HEK293 (cell line): ENCODE results near the gene ITK.

Experiments used
- EGR2 ChIP-seq: fragments of 450-650 bp; formaldehyde crosslinking; IDR thresholded peaks from 2 replicates; pipeline ENCODE4 v1.5.1; 2016; ENCODE audit warnings: low read depth, missing biosample characterization, missing genetic modification characterization
- GLI4 ChIP-seq: fragments of 450-650 bp; formaldehyde crosslinking; IDR thresholded peaks from 2 replicates; pipeline ENCODE4 v1.5.1; 2016; ENCODE audit warnings: missing biosample characterization, missing genetic modification characterization
- KLF16 ChIP-seq: fragments of 450-650 bp; formaldehyde crosslinking; IDR thresholded peaks from 2 replicates; pipeline ENCODE4 v1.5.1; 2017; ENCODE audit warnings: missing biosample characterization, missing genetic modification characterization
- MEIS1 ChIP-seq: sonication (generic); formaldehyde crosslinking; IDR thresholded peaks from 2 replicates; pipeline ENCODE4 v1.8.1; 2022; ENCODE audit warnings: missing genetic modification reagents, mild to moderate bottlenecking, borderline replicate concordance
- SALL2 ChIP-seq: fragments of 450-650 bp; formaldehyde crosslinking; IDR thresholded peaks from 2 replicates; pipeline ENCODE4 v1.5.0; 2017; ENCODE audit warnings: missing biosample characterization, mild to moderate bottlenecking, missing genetic modification characterization, borderline replicate concordance
- SCRT1 ChIP-seq: fragments of 450-650 bp; formaldehyde crosslinking; IDR thresholded peaks from 2 replicates; pipeline ENCODE4 v1.5.1; 2016; ENCODE audit warnings: missing biosample characterization, missing genetic modification characterization, borderline replicate concordance
- WT1 ChIP-seq: fragments of 450-650 bp; formaldehyde crosslinking; IDR thresholded peaks from 2 replicates; pipeline ENCODE4 v1.5.1; 2016; ENCODE audit warnings: missing biosample characterization, missing genetic modification characterization
- YY2 ChIP-seq: fragments of 450-650 bp; formaldehyde crosslinking; IDR thresholded peaks from 2 replicates; pipeline ENCODE4 v1.5.1; 2016; ENCODE audit warnings: missing biosample characterization, missing genetic modification characterization
- ZBTB17 ChIP-seq: fragments of 450-650 bp; formaldehyde crosslinking; IDR thresholded peaks from 2 replicates; pipeline ENCODE4 v1.5.1; 2016; ENCODE audit warnings: missing biosample characterization, missing genetic modification characterization
- ZBTB20 ChIP-seq: fragments of 450-650 bp; formaldehyde crosslinking; IDR thresholded peaks from 2 replicates; pipeline ENCODE4 v1.5.1; 2016; ENCODE audit warnings: missing biosample characterization, missing genetic modification characterization
- ZBTB21 ChIP-seq: fragments of 450-650 bp; formaldehyde crosslinking; IDR thresholded peaks from 2 replicates; pipeline ENCODE4 v1.5.1; 2017; ENCODE audit warnings: missing biosample characterization, missing genetic modification characterization
- ZFP41 ChIP-seq: fragments of 450-650 bp; formaldehyde crosslinking; IDR thresholded peaks from 2 replicates; pipeline ENCODE4 v1.5.1; 2016; ENCODE audit warnings: missing biosample characterization, missing genetic modification characterization, borderline replicate concordance
- ZNF132 ChIP-seq: fragments of 450-650 bp; formaldehyde crosslinking; IDR thresholded peaks from 2 replicates; pipeline ENCODE4 v1.5.1; 2017; ENCODE audit warnings: missing biosample characterization, missing genetic modification characterization, borderline replicate concordance
- ZNF146 ChIP-seq: fragments of 450-650 bp; formaldehyde crosslinking; IDR thresholded peaks from 2 replicates; pipeline ENCODE4 v1.5.1; 2016; ENCODE audit warnings: missing biosample characterization, missing genetic modification characterization
- ZNF292 ChIP-seq: fragments of 450-650 bp; formaldehyde crosslinking; IDR thresholded peaks from 2 replicates; pipeline ENCODE4 v1.5.1; 2016; ENCODE audit warnings: low read depth, missing biosample characterization, missing genetic modification characterization, borderline replicate concordance
- ZNF416 ChIP-seq: fragments of 450-650 bp; formaldehyde crosslinking; IDR thresholded peaks from 2 replicates; pipeline ENCODE4 v1.5.1; 2016; ENCODE audit warnings: missing biosample characterization, missing genetic modification characterization
- ZNF560 ChIP-seq: fragments of 450-650 bp; formaldehyde crosslinking; IDR thresholded peaks from 2 replicates; pipeline ENCODE4 v1.5.1; 2017; ENCODE audit warnings: missing biosample characterization, missing genetic modification characterization, borderline replicate concordance
- ZNF701 ChIP-seq: fragments of 450-650 bp; formaldehyde crosslinking; IDR thresholded peaks from 2 replicates; pipeline ENCODE4 v1.5.1; 2016; ENCODE audit warnings: missing biosample characterization, missing genetic modification characterization
- ZNF843 ChIP-seq: fragments of 450-650 bp; formaldehyde crosslinking; IDR thresholded peaks from 2 replicates; pipeline ENCODE4 v1.5.1; 2016; ENCODE audit warnings: missing biosample characterization, missing genetic modification characterization
- TF ChIP-seq, protein P1 (sequence below): fragments of 450-650 bp; formaldehyde crosslinking; IDR thresholded peaks from 2 replicates; pipeline ENCODE4 v1.5.1; 2016; ENCODE audit warnings: missing biosample characterization, missing genetic modification characterization
- TF ChIP-seq, protein P2 (sequence below): fragments of 450-650 bp; formaldehyde crosslinking; IDR thresholded peaks from 2 replicates; pipeline ENCODE4 v1.5.1; 2016; ENCODE audit warnings: missing biosample characterization, missing genetic modification characterization
- TF ChIP-seq, protein P3 (sequence below): fragments of 450-650 bp; formaldehyde crosslinking; IDR thresholded peaks from 2 replicates; pipeline ENCODE4 v1.5.1; 2016; ENCODE audit warnings: missing biosample characterization, missing genetic modification characterization
- TF ChIP-seq, protein P4 (sequence below): fragments of 450-650 bp; formaldehyde crosslinking; IDR thresholded peaks from 2 replicates; pipeline ENCODE4 v1.5.1; 2016; ENCODE audit warnings: missing biosample characterization, missing genetic modification characterization
- TF ChIP-seq, protein P5 (sequence below): fragments of 450-650 bp; formaldehyde crosslinking; IDR thresholded peaks from 2 replicates; pipeline ENCODE4 v1.5.1; 2017; ENCODE audit warnings: missing biosample characterization, missing genetic modification characterization
- TF ChIP-seq, protein P6 (sequence below): fragments of 450-650 bp; formaldehyde crosslinking; IDR thresholded peaks from 2 replicates; pipeline ENCODE4 v1.5.1; 2016; ENCODE audit warnings: missing biosample characterization, missing genetic modification characterization

ITK gene

DNA sequence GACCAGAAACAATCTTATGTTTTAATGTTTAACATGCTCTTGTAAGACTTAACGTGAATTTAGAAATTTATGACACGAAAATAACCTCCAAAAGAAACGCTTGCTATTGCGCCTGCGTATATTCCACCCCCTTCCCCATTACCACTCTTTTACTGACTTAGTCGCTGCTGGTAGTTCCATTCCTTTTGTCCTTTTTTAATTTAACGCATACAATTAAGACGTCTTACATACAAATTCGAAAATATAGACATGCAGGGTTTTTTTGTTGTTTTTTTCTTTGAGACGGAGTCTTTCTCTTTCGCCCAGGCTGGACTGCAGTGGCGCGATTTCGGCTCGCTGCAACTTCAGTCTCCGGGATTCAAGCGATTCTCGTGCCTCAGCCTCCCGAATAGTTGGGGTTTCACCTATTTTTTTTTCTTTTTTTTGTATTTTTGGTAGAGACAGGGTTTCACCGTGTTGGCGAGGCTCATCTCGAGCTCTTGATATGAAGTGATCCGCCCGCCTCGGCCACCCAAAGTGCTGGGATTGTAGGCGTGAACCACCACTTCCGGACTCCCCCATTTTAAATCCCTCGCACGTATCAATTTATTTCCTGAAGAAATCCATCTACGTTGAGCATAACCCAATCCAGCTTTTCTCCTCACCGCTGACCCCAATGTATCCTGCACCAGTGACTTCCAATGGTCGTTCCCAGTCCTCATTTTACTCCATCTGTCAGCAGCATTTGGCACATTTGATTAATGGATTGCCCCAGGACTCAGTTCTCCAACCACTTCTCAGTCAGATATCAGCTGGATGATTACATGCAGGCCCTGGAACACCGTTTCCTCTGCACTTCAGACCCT lies 37.3 kb upstream of the ITK start (continued):
- TF ChIP-seq, protein P1, sequence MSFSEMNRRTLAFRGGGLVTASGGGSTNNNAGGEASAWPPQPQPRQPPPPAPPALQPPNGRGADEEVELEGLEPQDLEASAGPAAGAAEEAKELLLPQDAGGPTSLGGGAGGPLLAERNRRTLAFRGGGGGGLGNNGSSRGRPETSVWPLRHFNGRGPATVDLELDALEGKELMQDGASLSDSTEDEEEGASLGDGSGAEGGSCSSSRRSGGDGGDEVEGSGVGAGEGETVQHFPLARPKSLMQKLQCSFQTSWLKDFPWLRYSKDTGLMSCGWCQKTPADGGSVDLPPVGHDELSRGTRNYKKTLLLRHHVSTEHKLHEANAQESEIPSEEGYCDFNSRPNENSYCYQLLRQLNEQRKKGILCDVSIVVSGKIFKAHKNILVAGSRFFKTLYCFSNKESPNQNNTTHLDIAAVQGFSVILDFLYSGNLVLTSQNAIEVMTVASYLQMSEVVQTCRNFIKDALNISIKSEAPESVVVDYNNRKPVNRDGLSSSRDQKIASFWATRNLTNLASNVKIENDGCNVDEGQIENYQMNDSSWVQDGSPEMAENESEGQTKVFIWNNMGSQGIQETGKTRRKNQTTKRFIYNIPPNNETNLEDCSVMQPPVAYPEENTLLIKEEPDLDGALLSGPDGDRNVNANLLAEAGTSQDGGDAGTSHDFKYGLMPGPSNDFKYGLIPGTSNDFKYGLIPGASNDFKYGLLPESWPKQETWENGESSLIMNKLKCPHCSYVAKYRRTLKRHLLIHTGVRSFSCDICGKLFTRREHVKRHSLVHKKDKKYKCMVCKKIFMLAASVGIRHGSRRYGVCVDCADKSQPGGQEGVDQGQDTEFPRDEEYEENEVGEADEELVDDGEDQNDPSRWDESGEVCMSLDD (tag by site-specific recombination): 0 out of 2 replicates have a peak, but pooled peaks have one; percentile 51
- TF ChIP-seq, protein P2, sequence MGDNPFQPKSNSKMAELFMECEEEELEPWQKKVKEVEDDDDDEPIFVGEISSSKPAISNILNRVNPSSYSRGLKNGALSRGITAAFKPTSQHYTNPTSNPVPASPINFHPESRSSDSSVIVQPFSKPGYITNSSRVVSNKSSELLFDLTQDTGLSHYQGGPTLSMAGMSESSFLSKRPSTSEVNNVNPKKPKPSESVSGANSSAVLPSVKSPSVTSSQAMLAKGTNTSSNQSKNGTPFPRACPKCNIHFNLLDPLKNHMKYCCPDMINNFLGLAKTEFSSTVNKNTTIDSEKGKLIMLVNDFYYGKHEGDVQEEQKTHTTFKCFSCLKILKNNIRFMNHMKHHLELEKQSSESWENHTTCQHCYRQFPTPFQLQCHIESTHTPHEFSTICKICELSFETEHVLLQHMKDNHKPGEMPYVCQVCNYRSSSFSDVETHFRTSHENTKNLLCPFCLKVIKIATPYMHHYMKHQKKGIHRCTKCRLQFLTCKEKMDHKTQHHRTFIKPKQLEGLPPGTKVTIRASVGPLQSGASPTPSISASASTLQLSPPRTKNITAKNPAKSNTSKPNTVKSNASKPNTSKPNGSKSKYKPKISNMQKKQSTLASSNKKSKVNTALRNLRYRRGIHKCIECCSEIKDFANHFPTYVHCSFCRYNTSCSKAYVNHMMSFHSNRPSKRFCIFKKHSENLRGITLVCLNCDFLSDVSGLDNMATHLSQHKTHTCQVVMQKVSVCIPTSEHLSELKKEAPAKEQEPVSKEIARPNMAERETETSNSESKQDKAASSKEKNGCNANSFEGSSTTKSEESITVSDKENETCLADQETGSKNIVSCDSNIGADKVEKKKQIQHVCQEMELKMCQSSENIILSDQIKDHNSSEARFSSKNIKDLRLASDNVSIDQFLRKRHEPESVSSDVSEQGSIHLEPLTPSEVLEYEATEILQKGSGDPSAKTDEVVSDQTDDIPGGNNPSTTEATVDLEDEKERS (tag by site-specific recombination): no peak
- TF ChIP-seq ZBTB21 (tag by site-specific recombination) (no peak), SALL2 (tag by site-specific recombination) (no peak), GLI4 (tag by site-specific recombination) (no peak), MEIS1 (CRISPR knock-in tag) (peak; percentile 72; the same call in 1 of the 2 replicates), SCRT1 (tag by site-specific recombination) (no peak), YY2 (tag by site-specific recombination) (no peak), ZNF146 (tag by site-specific recombination) (no peak), KLF16 (tag by site-specific recombination) (no peak), ZNF560 (tag by site-specific recombination) (no peak), ZNF701 (tag by site-specific recombination) (no peak), ZNF416 (no peak), ZNF292 (tag by site-specific recombination) (no peak), ZNF132 (tag by site-specific recombination) (no peak), ZNF843 (tag by site-specific recombination) (no peak), EGR2 (tag by site-specific recombination) (no peak; the same call in 1 of the 2 replicates), ZFP41 (no peak), WT1 (no peak; the same call in 1 of the 2 replicates), ZBTB17 (tag by site-specific recombination) (peak; percentile 59), ZBTB20 (peak; percentile 75)
- TF ChIP-seq, protein P3, sequence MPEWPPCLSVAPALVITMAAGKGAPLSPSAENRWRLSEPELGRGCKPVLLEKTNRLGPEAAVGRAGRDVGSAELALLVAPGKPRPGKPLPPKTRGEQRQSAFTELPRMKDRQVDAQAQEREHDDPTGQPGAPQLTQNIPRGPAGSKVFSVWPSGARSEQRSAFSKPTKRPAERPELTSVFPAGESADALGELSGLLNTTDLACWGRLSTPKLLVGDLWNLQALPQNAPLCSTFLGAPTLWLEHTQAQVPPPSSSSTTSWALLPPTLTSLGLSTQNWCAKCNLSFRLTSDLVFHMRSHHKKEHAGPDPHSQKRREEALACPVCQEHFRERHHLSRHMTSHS (tag by site-specific recombination): no peak
- TF ChIP-seq, protein P4, sequence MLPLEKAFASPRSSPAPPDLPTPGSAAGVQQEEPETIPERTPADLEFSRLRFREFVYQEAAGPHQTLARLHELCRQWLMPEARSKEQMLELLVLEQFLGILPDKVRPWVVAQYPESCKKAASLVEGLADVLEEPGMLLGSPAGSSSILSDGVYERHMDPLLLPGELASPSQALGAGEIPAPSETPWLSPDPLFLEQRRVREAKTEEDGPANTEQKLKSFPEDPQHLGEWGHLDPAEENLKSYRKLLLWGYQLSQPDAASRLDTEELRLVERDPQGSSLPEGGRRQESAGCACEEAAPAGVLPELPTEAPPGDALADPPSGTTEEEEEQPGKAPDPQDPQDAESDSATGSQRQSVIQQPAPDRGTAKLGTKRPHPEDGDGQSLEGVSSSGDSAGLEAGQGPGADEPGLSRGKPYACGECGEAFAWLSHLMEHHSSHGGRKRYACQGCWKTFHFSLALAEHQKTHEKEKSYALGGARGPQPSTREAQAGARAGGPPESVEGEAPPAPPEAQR (tag by site-specific recombination): no peak
- TF ChIP-seq, protein P5, sequence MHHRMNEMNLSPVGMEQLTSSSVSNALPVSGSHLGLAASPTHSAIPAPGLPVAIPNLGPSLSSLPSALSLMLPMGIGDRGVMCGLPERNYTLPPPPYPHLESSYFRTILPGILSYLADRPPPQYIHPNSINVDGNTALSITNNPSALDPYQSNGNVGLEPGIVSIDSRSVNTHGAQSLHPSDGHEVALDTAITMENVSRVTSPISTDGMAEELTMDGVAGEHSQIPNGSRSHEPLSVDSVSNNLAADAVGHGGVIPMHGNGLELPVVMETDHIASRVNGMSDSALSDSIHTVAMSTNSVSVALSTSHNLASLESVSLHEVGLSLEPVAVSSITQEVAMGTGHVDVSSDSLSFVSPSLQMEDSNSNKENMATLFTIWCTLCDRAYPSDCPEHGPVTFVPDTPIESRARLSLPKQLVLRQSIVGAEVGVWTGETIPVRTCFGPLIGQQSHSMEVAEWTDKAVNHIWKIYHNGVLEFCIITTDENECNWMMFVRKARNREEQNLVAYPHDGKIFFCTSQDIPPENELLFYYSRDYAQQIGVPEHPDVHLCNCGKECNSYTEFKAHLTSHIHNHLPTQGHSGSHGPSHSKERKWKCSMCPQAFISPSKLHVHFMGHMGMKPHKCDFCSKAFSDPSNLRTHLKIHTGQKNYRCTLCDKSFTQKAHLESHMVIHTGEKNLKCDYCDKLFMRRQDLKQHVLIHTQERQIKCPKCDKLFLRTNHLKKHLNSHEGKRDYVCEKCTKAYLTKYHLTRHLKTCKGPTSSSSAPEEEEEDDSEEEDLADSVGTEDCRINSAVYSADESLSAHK (tag by site-specific recombination): no peak
- TF ChIP-seq, protein P6, sequence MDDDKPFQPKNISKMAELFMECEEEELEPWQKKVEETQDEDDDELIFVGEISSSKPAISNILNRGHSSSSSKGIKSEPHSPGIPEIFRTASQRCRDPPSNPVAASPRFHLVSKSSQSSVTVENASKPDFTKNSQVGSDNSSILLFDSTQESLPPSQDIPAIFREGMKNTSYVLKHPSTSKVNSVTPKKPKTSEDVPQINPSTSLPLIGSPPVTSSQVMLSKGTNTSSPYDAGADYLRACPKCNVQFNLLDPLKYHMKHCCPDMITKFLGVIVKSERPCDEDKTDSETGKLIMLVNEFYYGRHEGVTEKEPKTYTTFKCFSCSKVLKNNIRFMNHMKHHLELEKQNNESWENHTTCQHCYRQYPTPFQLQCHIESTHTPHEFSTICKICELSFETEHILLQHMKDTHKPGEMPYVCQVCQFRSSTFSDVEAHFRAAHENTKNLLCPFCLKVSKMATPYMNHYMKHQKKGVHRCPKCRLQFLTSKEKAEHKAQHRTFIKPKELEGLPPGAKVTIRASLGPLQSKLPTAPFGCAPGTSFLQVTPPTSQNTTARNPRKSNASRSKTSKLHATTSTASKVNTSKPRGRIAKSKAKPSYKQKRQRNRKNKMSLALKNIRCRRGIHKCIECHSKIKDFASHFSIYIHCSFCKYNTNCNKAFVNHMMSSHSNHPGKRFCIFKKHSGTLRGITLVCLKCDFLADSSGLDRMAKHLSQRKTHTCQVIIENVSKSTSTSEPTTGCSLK: no peak
